Activated CD8-positive, alpha-beta T cell treated with anti-CD3 and anti-CD28 coated beads for 36 hours (primary cell): ENCODE data around the gene VPS39. TPM values are rescaled to one million over a fixed set of nuclear protein-coding genes. Genes with fewer than 3 reads are reported as not detected.

ENCODE experiments used
- ATAC-seq: fragments of 200-7000 bp; cut with Tn5 transposase; one replicate; pipeline ENCODE4 v1.10.0; 2021; ENCODE audit warnings: mild to moderate bottlenecking, moderate library complexity
- CTCF ChIA-PET: fragments of 350-600 bp; sonication (Branson Sonifier 250); formaldehyde crosslinking; loops from one replicate; lab custom pipeline; 2021; ENCODE audit warnings: antibody characterized with exemption; lab: Charles Lee
- POLR2A ChIA-PET: fragments of 350-600 bp; sonication (Branson Sonifier 250); formaldehyde crosslinking; loops from one replicate; lab custom pipeline; 2021; ENCODE audit warnings: antibody characterized with exemption; lab: Charles Lee
- DNase-seq: peaks from one replicate; pipeline ENCODE4 v3.0.0-alpha.2; 2020
- H3K27ac Mint-ChIP-seq: one replicate; pipeline ENCODE4 v1.8.0; 2021; ENCODE audit warnings: mild to moderate bottlenecking, mixed read lengths
- H3K27me3 Mint-ChIP-seq: one replicate; pipeline ENCODE4 v1.8.0; 2021; ENCODE audit warnings: mixed read lengths
- H3K36me3 Mint-ChIP-seq: one replicate; pipeline ENCODE4 v1.8.0; 2021; ENCODE audit warnings: low read depth, mixed read lengths
- H3K4me1 Mint-ChIP-seq: one replicate; pipeline ENCODE4 v1.8.0; 2021; ENCODE audit warnings: low read depth, mixed read lengths
- H3K4me3 Mint-ChIP-seq: one replicate; pipeline ENCODE4 v1.8.0; 2021; ENCODE audit warnings: mild to moderate bottlenecking, moderate library complexity, mixed read lengths
- H3K9me3 Mint-ChIP-seq: one replicate; pipeline ENCODE4 v1.8.0; 2021; ENCODE audit warnings: mixed read lengths
- CTCF ChIP-seq: fragments of 200-600 bp; IDR thresholded peaks from one replicate; pipeline ENCODE4 v1.8.0; 2022; ENCODE audit warnings: antibody characterized with exemption, mild to moderate bottlenecking
- intact Hi-C: fragments of 100-400 bp; cut with micrococcal nuclease; formaldehyde crosslinking; loops from one replicate; pipeline ENCODE4 v1.10.0; 2022
- total RNA-seq, 2 experiments: library from RNA; stranded (reverse); gene quantifications; one replicate each; pipeline ENCODE4 v1.2.3, GENCODE V29; 2021

VPS39 gene
- total RNA-seq, 2 experiments from 2014 or later, result 47.3 to 49.8 TPM

- no peak for ATAC-seq
These were observed 79.6 kb downstream of the VPS39 start for GRCh38 chr15:42128476-42128875.

GRCh38 chr15:42123546-42123945 is 84.6 kb downstream of the VPS39 start:
- ATAC-seq (no peak), DNase-seq (no peak)
- peaks cover 3% of the 10 kb centered on the region for H3K27me3 Mint-ChIP-seq
- H3K4me3 Mint-ChIP-seq, result no peak overlapping the region
- H3K9me3 Mint-ChIP-seq, result no peaks in the 10 kb centered on the region
- ChIA-PET POLR2A (interaction anchor here (1.7 kb wide), 1 partner anchor 12 kb away, joined by 5 read pairs; no protein-coding TSS in a partner anchor), CTCF (interaction anchor here (1.7 kb wide), 1 partner anchor 15 kb away, joined by 4 read pairs; no protein-coding TSS in a partner anchor)
- no peak for TF ChIP-seq CTCF
- H3K36me3 Mint-ChIP-seq, result no peaks in the 10 kb centered on the region
- H3K4me1 Mint-ChIP-seq, result no peaks in the 10 kb centered on the region
- no peak overlapping the region for H3K27ac Mint-ChIP-seq
- intact Hi-C loops, result no loop called here

More at GRCh38 chr15:42128476-42128875, 79.6 kb downstream of the VPS39 start:
- no peaks in the 10 kb centered on the region for H3K36me3 Mint-ChIP-seq
- no peaks in the 10 kb centered on the region for H3K4me1 Mint-ChIP-seq
- CTCF ChIA-PET, result interaction anchor here (1.0 kb wide), 1 partner anchor 142 kb away, joined by 3 read pairs; no protein-coding TSS in a partner anchor
- POLR2A ChIA-PET, result no interaction called here
- DNase-seq, result no peak
- TF ChIP-seq CTCF, result no peak
- H3K27me3 Mint-ChIP-seq, result peaks cover 3% of the 10 kb centered on the region
- no peaks in the 10 kb centered on the region for H3K9me3 Mint-ChIP-seq
- H3K27ac Mint-ChIP-seq, result no peak overlapping the region
- H3K4me3 Mint-ChIP-seq, result no peak overlapping the region
- intact Hi-C loops, result no loop called here

GRCh38 chr15:42121682-42122081 is 86.4 kb downstream of the VPS39 start:
- DNase-seq, result no peak
- H3K4me1 Mint-ChIP-seq, result no peaks in the 10 kb centered on the region
- no peak overlapping the region for H3K4me3 Mint-ChIP-seq
- peaks cover 2% of the 10 kb centered on the region for H3K27me3 Mint-ChIP-seq
- no peaks in the 10 kb centered on the region for H3K9me3 Mint-ChIP-seq
- CTCF ChIA-PET, result no interaction called here
- H3K27ac Mint-ChIP-seq, result no peak overlapping the region
- no peak for ATAC-seq
- H3K36me3 Mint-ChIP-seq, result no peaks in the 10 kb centered on the region
- TF ChIP-seq CTCF, result no peak
- POLR2A ChIA-PET, result interaction anchor here (0.6 kb wide), 1 partner anchor 152 kb away, joined by 3 read pairs; no protein-coding TSS in a partner anchor
- intact Hi-C loops, result no loop called here

- CTCF ChIA-PET, result interaction anchor here (1.3 to 1.6 kb wide), 2 partner anchors 43 to 131 kb away, joined by 3 to 5 read pairs; no protein-coding TSS in a partner anchor
- DNase-seq (no peak), ATAC-seq (no peak)
- POLR2A ChIA-PET, result interaction anchor here (0.6 kb wide), 1 partner anchor 41 kb away, joined by 4 read pairs; no protein-coding TSS in a partner anchor
- intact Hi-C loops, result no loop called here
- Mint-ChIP-seq H3K36me3 (no peaks in the 10 kb centered on the region), H3K27ac (no peak overlapping the region), H3K27me3 (peaks cover 2% of the 10 kb centered on the region), H3K4me3 (no peak overlapping the region), H3K4me1 (no peaks in the 10 kb centered on the region), H3K9me3 (no peaks in the 10 kb centered on the region)
- TF ChIP-seq CTCF, result no peak
These were observed 87.1 kb downstream of the VPS39 start for GRCh38 chr15:42121021-42121420.

GRCh38 chr15:42120285-42120684 is 87.8 kb downstream of the VPS39 start:
- CTCF ChIA-PET, result interaction anchor here (1.3 to 1.6 kb wide), 2 partner anchors 42 to 131 kb away, joined by 3 to 5 read pairs; no protein-coding TSS in a partner anchor
- Mint-ChIP-seq H3K27me3 (peaks cover under 1% of the 10 kb centered on the region), H3K36me3 (no peaks in the 10 kb centered on the region), H3K9me3 (no peaks in the 10 kb centered on the region), H3K27ac (no peak overlapping the region), H3K4me1 (no peaks in the 10 kb centered on the region), H3K4me3 (no peak overlapping the region)
- ATAC-seq (no peak), DNase-seq (no peak)
- TF ChIP-seq CTCF, result no peak
- POLR2A ChIA-PET, result interaction anchor here (0.6 kb wide), 1 partner anchor 42 kb away, joined by 4 read pairs; no protein-coding TSS in a partner anchor
- intact Hi-C loops, result no loop called here
